H9 (cell line): ENCODE results near the gene TM4SF1. TPM values are rescaled to one million over a fixed set of nuclear protein-coding genes. Genes with fewer than 3 reads are reported as not detected.

Experiments used
- DNase-seq: peaks from one replicate; pipeline ENCODE4 v3.0.0-alpha.2; 2017
- H2AFZ ChIP-seq: one replicate; pipeline ENCODE4 v1.6.1; 2013; ENCODE audit warnings: mild to moderate bottlenecking, low read length, control low read depth, moderate library complexity
- H2AK5ac ChIP-seq: 2 replicates; pipeline ENCODE4 v1.6.1; 2013; ENCODE audit warnings: low read length, control low read depth, mixed read lengths; ENCODE audit not compliant: insufficient read length
- H2BK120ac ChIP-seq: one replicate; pipeline ENCODE4 v1.6.1; 2013; ENCODE audit warnings: low read depth, mild to moderate bottlenecking, low read length, control low read depth, inconsistent platforms; ENCODE audit not compliant: poor library complexity, severe bottlenecking
- H2BK12ac ChIP-seq: 2 replicates; pipeline ENCODE4 v1.6.1; 2013; ENCODE audit warnings: low read length, control low read depth, mixed read lengths, low read depth; ENCODE audit not compliant: insufficient read length
- H2BK15ac ChIP-seq: 2 replicates; pipeline ENCODE4 v1.6.1; 2013; ENCODE audit warnings: low read depth, low read length, control low read depth
- H2BK20ac ChIP-seq: one replicate; pipeline ENCODE4 v1.6.1; 2013; ENCODE audit warnings: low read depth, mild to moderate bottlenecking, low read length, control low read depth, inconsistent platforms; ENCODE audit not compliant: poor library complexity, severe bottlenecking
- H2BK5ac ChIP-seq: 2 replicates; pipeline ENCODE4 v1.6.1; 2013; ENCODE audit warnings: low read length, control low read depth, mixed read lengths; ENCODE audit not compliant: insufficient read length
- H3K14ac ChIP-seq: 2 replicates; pipeline ENCODE4 v1.6.1; 2013; ENCODE audit warnings: low read length, control low read depth; ENCODE audit not compliant: insufficient read depth
- H3K18ac ChIP-seq: 2 replicates; pipeline ENCODE4 v1.6.1; 2013; ENCODE audit warnings: low read depth, mild to moderate bottlenecking, mixed read lengths, low read length, control low read depth; ENCODE audit not compliant: insufficient read length
- H3K23ac ChIP-seq: 2 replicates; pipeline ENCODE4 v1.6.1; 2013; ENCODE audit warnings: low read length, control low read depth, mixed read lengths, low read depth; ENCODE audit not compliant: insufficient read length
- H3K23me2 ChIP-seq: 2 replicates; pipeline ENCODE4 v1.6.1; 2013; ENCODE audit warnings: low read depth, mild to moderate bottlenecking, mixed read lengths, low read length, control low read depth; ENCODE audit not compliant: insufficient read length, poor library complexity, severe bottlenecking
- H3K27ac ChIP-seq: 2 replicates; pipeline ENCODE4 v1.5.1; 2013; ENCODE audit warnings: low read length, control low read depth, mixed read lengths, low read depth; ENCODE audit not compliant: insufficient read length
- H3K27me3 ChIP-seq: 2 replicates; pipeline ENCODE4 v1.6.1; 2013; ENCODE audit warnings: low read length, control low read depth, inconsistent platforms; ENCODE audit not compliant: insufficient read depth
- H3K4ac ChIP-seq: 2 replicates; pipeline ENCODE4 v1.6.1; 2013; ENCODE audit warnings: low read depth, mild to moderate bottlenecking, control low read depth, inconsistent platforms, low read length, moderate library complexity
- H3K4me1 ChIP-seq: 2 replicates; pipeline ENCODE4 v1.6.1; 2013; ENCODE audit warnings: low read length, control low read depth, inconsistent platforms; ENCODE audit not compliant: insufficient read depth
- H3K4me2 ChIP-seq: 2 replicates; pipeline ENCODE4 v1.6.1; 2013; ENCODE audit warnings: low read length, control low read depth, mixed read lengths; ENCODE audit not compliant: insufficient read length, insufficient read depth
- H3K56ac ChIP-seq: 2 replicates; pipeline ENCODE4 v1.6.1; 2013; ENCODE audit warnings: low read depth, mild to moderate bottlenecking, mixed read lengths, low read length, control low read depth; ENCODE audit not compliant: insufficient read length
- H3K79me1 ChIP-seq: 2 replicates; pipeline ENCODE4 v1.6.1; 2013; ENCODE audit warnings: low read depth, mild to moderate bottlenecking, moderate library complexity, low read length, control low read depth, inconsistent platforms; ENCODE audit not compliant: insufficient read depth, poor library complexity, severe bottlenecking
- H3K79me2 ChIP-seq: 2 replicates; pipeline ENCODE4 v1.6.1; 2013; ENCODE audit warnings: low read length, control low read depth, inconsistent platforms; ENCODE audit not compliant: insufficient read depth
- H3K9ac ChIP-seq: 2 replicates; pipeline ENCODE4 v1.6.1; 2013; ENCODE audit warnings: low read length, control low read depth, mixed read lengths; ENCODE audit not compliant: insufficient read length; ENCODE audit errors: extremely low read depth
- H3K9me3 ChIP-seq: one replicate; pipeline ENCODE4 v1.6.1; 2013; ENCODE audit warnings: low read depth, low read length, inconsistent platforms; ENCODE audit not compliant: control insufficient read depth
- H3T11ph ChIP-seq: one replicate; pipeline ENCODE4 v1.6.1; 2013; ENCODE audit warnings: mild to moderate bottlenecking, low read length, control low read depth, inconsistent platforms
- H4K20me1 ChIP-seq: one replicate; pipeline ENCODE4 v1.6.1; 2013; ENCODE audit not compliant: control insufficient read depth, insufficient read length, insufficient read depth
- H4K5ac ChIP-seq: 2 replicates; pipeline ENCODE4 v1.6.1; 2013; ENCODE audit warnings: low read depth, mild to moderate bottlenecking, mixed read lengths, low read length, control low read depth; ENCODE audit not compliant: insufficient read length
- H4K8ac ChIP-seq: replicated peaks from 2 replicates; pipeline ENCODE4 v1.6.1; 2013; ENCODE audit warnings: low read length, control low read depth, mixed read lengths, low read depth; ENCODE audit not compliant: insufficient read length
- H4K91ac ChIP-seq: 2 replicates; pipeline ENCODE4 v1.6.1; 2013; ENCODE audit warnings: low read depth, mild to moderate bottlenecking, moderate library complexity, mixed read lengths, low read length, control low read depth; ENCODE audit not compliant: insufficient read length
- H3K27ac Mint-ChIP-seq, 3 experiments: 2 replicates in 2 of 3; 3 replicates in 1 of 3; pipeline ENCODE4 v1.8.0; 2020 to 2021; ENCODE audit warnings: mixed read lengths in 3 of 3, mild to moderate bottlenecking in 1 of 3, moderate library complexity in 1 of 3
- H3K27me3 Mint-ChIP-seq: 2 replicates; pipeline ENCODE4 v1.8.0; 2021; ENCODE audit warnings: low read depth, mild to moderate bottlenecking, moderate library complexity, mixed read lengths
- H3K36me3 Mint-ChIP-seq, 3 experiments: 2 replicates in 2 of 3; 3 replicates in 1 of 3; pipeline ENCODE4 v1.8.0; 2020 to 2021; ENCODE audit warnings: low read depth in 3 of 3, mixed read lengths in 3 of 3; ENCODE audit not compliant: insufficient read depth in 1 of 3
- H3K4me1 Mint-ChIP-seq, 2 experiments: 2 replicates each; pipeline ENCODE4 v1.8.0; 2020; ENCODE audit warnings: mixed read lengths in 2 of 2
- H3K4me3 Mint-ChIP-seq, 2 experiments: 2 replicates in 1 of 2; 3 replicates in 1 of 2; pipeline ENCODE4 v1.8.0; 2020 to 2021; ENCODE audit warnings: mild to moderate bottlenecking in 2 of 2, mixed read lengths in 2 of 2, moderate library complexity in 1 of 2
- H3K9me3 Mint-ChIP-seq, 2 experiments: 2 replicates in 1 of 2; 3 replicates in 1 of 2; pipeline ENCODE4 v1.8.0; 2020; ENCODE audit warnings: mild to moderate bottlenecking in 2 of 2, mixed read lengths in 2 of 2, moderate library complexity in 1 of 2
- CTCF ChIP-seq: fragments of 200-600 bp; sonication (generic); conservative IDR thresholded peaks from 3 replicates; pipeline ENCODE4 v1.8.0; 2021; ENCODE audit warnings: antibody characterized with exemption, mild to moderate bottlenecking
- WGBS: extraction: QIAGEN DNeasy Blood & Tissue Kit; methylation state at CpG from one replicate; pipeline ENCODE4 v1.1.7; 2013; ENCODE audit warnings: missing lambda C conversion rate, low lambda C conversion rate, mixed read lengths; ENCODE audit not compliant: insufficient read length; ENCODE audit errors: extremely low coverage; 5-methylcytosine and 5-hydroxymethylcytosine counted together
- total RNA-seq: library from RNA; stranded (reverse); gene quantifications from 2 replicates; pipeline ENCODE4 v1.2.1, GENCODE V29; 2021

The TM4SF1 gene
- total RNA-seq, 1 experiment from 2014 or later, result 1.2 TPM

- no peak overlapping the region for H3K14ac ChIP-seq
- H3K79me1 ChIP-seq, result no peaks in the 10 kb centered on the region
- Mint-ChIP-seq H3K4me1 (peaks cover 19 to 20% of the 10 kb centered on the region in 2 experiments), H3K36me3 (no peaks in the 10 kb centered on the region), H3K4me3 (no peak overlapping the region; a peak in 1 of 5 replicates), H3K9me3 (no peaks in the 10 kb centered on the region), H3K27ac (no peak overlapping the region), H3K27me3 (no peaks in the 10 kb centered on the region)
- H4K20me1 ChIP-seq, result no peaks in the 10 kb centered on the region
- H3K79me2 ChIP-seq, result no peaks in the 10 kb centered on the region; the same call in 1 of the 2 replicates
- H2BK12ac ChIP-seq, result no peak overlapping the region
- H2BK5ac ChIP-seq, result no peak overlapping the region
- H3K27ac ChIP-seq, result no peak overlapping the region
- H3T11ph ChIP-seq, result no peak overlapping the region
- no peak overlapping the region for H3K4me2 ChIP-seq
- no peak overlapping the region for H2BK20ac ChIP-seq
- H3K23ac ChIP-seq, result no peak overlapping the region
- no peaks in the 10 kb centered on the region for H3K27me3 ChIP-seq
- H2AK5ac ChIP-seq, result no peak overlapping the region
- no peak overlapping the region for H4K8ac ChIP-seq
- H4K91ac ChIP-seq, result no peak overlapping the region
- H3K23me2 ChIP-seq, result no peaks in the 10 kb centered on the region
- no peak overlapping the region for H2AFZ ChIP-seq
- H2BK120ac ChIP-seq, result no peak overlapping the region
- DNase-seq, result no peak
- no peak overlapping the region for H4K5ac ChIP-seq
- H3K4me1 ChIP-seq, result no peaks in the 10 kb centered on the region; the same call in 1 of the 2 replicates
- TF ChIP-seq CTCF, result no peak
- no peak overlapping the region for H3K9ac ChIP-seq
- no CpG with 5 or more reads among the region's 2 CpGs for WGBS
- H3K9me3 ChIP-seq, result no peaks in the 10 kb centered on the region
- H3K18ac ChIP-seq, result no peak overlapping the region
- H2BK15ac ChIP-seq, result no peak overlapping the region
- no peak overlapping the region for H3K4ac ChIP-seq
- H3K56ac ChIP-seq, result no peak overlapping the region
These were observed 46.1 kb downstream of the TM4SF1 start for GRCh38 chr3:149331396-149331795.
